Measurements from ENCODE around the gene MAGI2.
A peak's percentile ranks its signal among the peaks of the same experiment; 100 is the strongest.

Gene MAGI2

DNA sequence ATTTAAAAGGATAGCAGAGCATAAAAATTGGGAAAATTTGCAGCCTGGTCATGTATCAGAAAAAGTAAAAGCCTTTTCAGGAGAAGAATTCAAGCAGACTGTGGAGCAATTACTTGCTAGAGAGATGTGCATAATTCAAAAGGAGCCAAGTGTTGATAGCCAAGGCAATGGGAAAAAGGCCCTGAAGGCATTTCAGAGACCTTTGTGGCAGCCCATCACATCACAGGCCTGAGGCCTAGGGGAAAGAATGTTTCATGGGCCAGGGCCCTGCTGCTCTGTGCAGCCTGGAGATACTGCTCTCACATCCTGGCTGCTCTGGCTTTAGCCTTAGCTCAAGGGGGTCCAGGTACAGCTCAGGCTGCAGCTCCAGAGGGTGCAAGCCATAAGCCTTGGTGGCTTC, 152.9 kb downstream of the MAGI2 start:
- Histone ChIP-seq H3K4me1 (ENCODE audit: control insufficient read depth, low read length) (no peaks in the 10 kb centered on the region), H3K4me2 (ENCODE audit: low read length) (no peak overlapping the region), H4K20me1 (ENCODE audit: control insufficient read depth, insufficient read depth, low read depth, low read length) (no peaks in the 10 kb centered on the region), H3K9me2 (replicated peaks; ENCODE audit: control insufficient read depth, low read length) (no peaks in the 10 kb centered on the region), H3K4me3 (ENCODE audit: low read length) (no peak overlapping the region), H3K9me3 (ENCODE audit: control insufficient read depth, insufficient read depth, low read length) (no peaks in the 10 kb centered on the region), H3K79me2 (ENCODE audit: control insufficient read depth, low read length) (no peaks in the 10 kb centered on the region), H3F3A (ENCODE audit: control insufficient read depth, insufficient read depth) (no peaks in the 10 kb centered on the region), H3K36me3 (ENCODE audit: control insufficient read depth, low read length) (no peaks in the 10 kb centered on the region), H3K27me3 (ENCODE audit: control insufficient read depth, low read length) (no peaks in the 10 kb centered on the region), H3K27ac (ENCODE audit: low read depth, low read length) (no peak overlapping the region)
- TF ChIP-seq, protein P1, sequence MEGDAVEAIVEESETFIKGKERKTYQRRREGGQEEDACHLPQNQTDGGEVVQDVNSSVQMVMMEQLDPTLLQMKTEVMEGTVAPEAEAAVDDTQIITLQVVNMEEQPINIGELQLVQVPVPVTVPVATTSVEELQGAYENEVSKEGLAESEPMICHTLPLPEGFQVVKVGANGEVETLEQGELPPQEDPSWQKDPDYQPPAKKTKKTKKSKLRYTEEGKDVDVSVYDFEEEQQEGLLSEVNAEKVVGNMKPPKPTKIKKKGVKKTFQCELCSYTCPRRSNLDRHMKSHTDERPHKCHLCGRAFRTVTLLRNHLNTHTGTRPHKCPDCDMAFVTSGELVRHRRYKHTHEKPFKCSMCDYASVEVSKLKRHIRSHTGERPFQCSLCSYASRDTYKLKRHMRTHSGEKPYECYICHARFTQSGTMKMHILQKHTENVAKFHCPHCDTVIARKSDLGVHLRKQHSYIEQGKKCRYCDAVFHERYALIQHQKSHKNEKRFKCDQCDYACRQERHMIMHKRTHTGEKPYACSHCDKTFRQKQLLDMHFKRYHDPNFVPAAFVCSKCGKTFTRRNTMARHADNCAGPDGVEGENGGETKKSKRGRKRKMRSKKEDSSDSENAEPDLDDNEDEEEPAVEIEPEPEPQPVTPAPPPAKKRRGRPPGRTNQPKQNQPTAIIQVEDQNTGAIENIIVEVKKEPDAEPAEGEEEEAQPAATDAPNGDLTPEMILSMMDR (IDR thresholded peaks at IDR 0.05; ENCODE audit: low read depth, low read length, poor library complexity, severe bottlenecking), result no peak
- TF ChIP-seq EZH2phosphoT487 (IDR thresholded peaks at IDR 0.05; ENCODE audit: borderline replicate concordance, low read length), result no peak

DNA sequence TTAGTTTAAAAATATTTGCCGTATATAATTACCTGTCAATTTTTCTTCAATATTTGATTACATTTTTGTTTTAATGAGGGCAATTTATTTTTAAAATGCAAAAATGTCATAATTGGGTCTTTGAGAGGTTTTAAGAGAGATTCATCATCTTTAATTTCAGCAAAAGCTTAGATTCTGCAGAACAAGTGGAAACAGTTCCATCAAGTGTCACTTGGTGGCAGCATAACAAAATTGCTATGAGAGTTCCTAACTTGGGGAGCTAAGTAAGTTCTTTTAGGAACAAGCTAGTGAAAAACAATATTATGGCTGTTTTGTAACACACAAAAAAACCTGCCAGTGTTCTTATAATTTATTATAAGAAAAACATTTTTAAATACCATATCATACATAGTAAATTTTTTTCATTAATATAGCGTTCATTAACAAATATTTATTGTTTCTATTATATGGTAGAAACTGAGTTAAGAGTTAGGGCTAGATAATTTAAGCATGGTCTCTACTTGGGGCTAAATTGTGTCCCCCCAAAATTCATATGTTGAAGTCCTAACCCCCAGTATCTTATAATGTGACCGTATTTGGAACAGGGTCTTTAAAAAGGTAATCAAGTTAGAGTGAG, 155.2 kb downstream of the MAGI2 start:
- Histone ChIP-seq H3K9me3 (ENCODE audit: control insufficient read depth, insufficient read depth, low read length) (no peaks in the 10 kb centered on the region), H3K79me2 (ENCODE audit: control insufficient read depth, low read length) (no peaks in the 10 kb centered on the region), H3K4me1 (ENCODE audit: control insufficient read depth, low read length) (no peaks in the 10 kb centered on the region), H3K27me3 (ENCODE audit: control insufficient read depth, low read length) (no peaks in the 10 kb centered on the region), H3K27ac (ENCODE audit: low read depth, low read length) (no peak overlapping the region), H3K9me2 (replicated peaks; ENCODE audit: control insufficient read depth, low read length) (no peaks in the 10 kb centered on the region), H3K36me3 (ENCODE audit: control insufficient read depth, low read length) (no peaks in the 10 kb centered on the region), H3K4me2 (ENCODE audit: low read length) (no peak overlapping the region), H3K4me3 (ENCODE audit: low read length) (no peak overlapping the region), H3F3A (ENCODE audit: control insufficient read depth, insufficient read depth) (no peaks in the 10 kb centered on the region), H4K20me1 (ENCODE audit: control insufficient read depth, insufficient read depth, low read depth, low read length) (no peaks in the 10 kb centered on the region)
- TF ChIP-seq EZH2phosphoT487 (IDR thresholded peaks at IDR 0.05; ENCODE audit: borderline replicate concordance, low read length), result no peak
- TF ChIP-seq, protein P1 (IDR thresholded peaks at IDR 0.05; ENCODE audit: low read depth, low read length, poor library complexity, severe bottlenecking), result peak; percentile 64

DNA sequence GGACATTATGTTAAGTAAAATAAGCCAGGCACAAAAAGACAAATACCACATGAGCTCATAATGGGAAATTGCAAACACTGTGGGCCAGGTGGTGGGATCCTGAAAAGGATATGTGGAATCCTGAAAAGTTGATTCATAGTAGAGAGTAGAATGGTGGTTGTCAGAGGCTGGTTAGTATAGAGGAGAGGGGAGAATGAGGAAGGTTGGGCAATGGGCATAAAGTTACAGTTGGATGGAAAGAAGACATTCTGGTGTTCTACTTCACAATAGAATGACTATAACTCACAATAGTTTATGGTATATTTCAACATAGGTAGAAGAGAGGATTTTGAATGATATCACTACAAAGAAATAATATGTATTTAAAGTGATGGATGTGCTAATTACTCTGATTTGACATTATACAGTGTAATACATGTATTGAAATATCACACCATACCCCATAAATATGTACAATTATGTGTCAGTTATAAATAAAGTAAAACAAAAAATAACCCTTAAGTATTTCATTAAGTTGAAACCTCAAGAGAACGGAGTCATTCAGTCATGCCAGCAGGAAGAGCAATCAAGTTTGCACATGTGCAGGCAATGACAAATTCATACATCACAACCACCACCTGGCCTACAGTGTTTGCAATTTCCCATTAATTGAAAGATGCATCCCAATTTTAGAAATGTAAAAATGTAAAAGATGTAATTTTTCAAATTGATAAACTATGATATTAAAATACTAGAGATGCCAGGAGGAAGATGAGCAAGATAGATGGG, 156.7 kb downstream of the MAGI2 start:
- no peaks in the 10 kb centered on the region for H3K4me1 ChIP-seq (ENCODE audit: control insufficient read depth, low read length)
- no peaks in the 10 kb centered on the region for H3K36me3 ChIP-seq (ENCODE audit: control insufficient read depth, low read length)
- H3K4me3 ChIP-seq (ENCODE audit: low read length), result no peak overlapping the region
- no peaks in the 10 kb centered on the region for H3K9me2 ChIP-seq (replicated peaks; ENCODE audit: control insufficient read depth, low read length)
- no peaks in the 10 kb centered on the region for H3K27me3 ChIP-seq (ENCODE audit: control insufficient read depth, low read length)
- no peaks in the 10 kb centered on the region for H3F3A ChIP-seq (ENCODE audit: control insufficient read depth, insufficient read depth)
- no peaks in the 10 kb centered on the region for H3K79me2 ChIP-seq (ENCODE audit: control insufficient read depth, low read length)
- no peak overlapping the region for H3K4me2 ChIP-seq (ENCODE audit: low read length)
- no peak overlapping the region for H3K27ac ChIP-seq (ENCODE audit: low read depth, low read length)
- TF ChIP-seq, protein P1 (IDR thresholded peaks at IDR 0.05; ENCODE audit: low read depth, low read length, poor library complexity, severe bottlenecking), result no peak
- TF ChIP-seq EZH2phosphoT487 (IDR thresholded peaks at IDR 0.05; ENCODE audit: borderline replicate concordance, low read length), result no peak
- H4K20me1 ChIP-seq (ENCODE audit: control insufficient read depth, insufficient read depth, low read depth, low read length), result no peaks in the 10 kb centered on the region
- H3K9me3 ChIP-seq (ENCODE audit: control insufficient read depth, insufficient read depth, low read length), result no peaks in the 10 kb centered on the region
